Measurements from ENCODE around the gene BBS12.

Gene BBS12

GRCh38 chr4:122732329-122733026 is at the start of gene BBS12:
Gene BBS12 (plus strand): TSS chr4:122732704. CDS start chr4:122741893, 9,189 bp downstream.
- peak; percentile 93 for DNase-seq (ENCODE audit: low spot score)
- TF ChIP-seq CTCF (IDR thresholded peaks at IDR 0.05; ENCODE audit: extremely low read depth, missing control alignments), result peak; percentile 40

DNA sequence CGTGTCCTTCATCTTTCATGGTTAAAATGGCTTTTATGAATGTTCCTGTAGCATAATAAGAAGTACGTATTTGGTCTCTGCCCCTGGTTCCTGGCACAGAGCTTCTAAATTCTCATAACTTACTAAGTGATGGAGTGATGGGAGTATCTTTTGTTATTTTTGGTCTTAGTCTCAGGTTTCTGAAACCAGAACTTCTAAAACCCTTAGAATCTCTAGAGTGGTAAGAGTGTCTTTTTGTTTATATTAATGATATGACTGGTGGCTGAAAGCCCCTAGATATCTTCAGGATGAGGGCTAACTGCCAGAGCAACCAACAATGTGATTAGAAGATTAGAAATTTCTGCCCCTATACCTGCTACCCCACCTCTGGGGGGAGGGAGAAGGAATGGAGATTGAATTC is 45.8 kb upstream of the BBS12 start:
- no peak for DNase-seq (ENCODE audit: low spot score)
- no peak for TF ChIP-seq CTCF (IDR thresholded peaks at IDR 0.05; ENCODE audit: extremely low read depth, missing control alignments)

DNA sequence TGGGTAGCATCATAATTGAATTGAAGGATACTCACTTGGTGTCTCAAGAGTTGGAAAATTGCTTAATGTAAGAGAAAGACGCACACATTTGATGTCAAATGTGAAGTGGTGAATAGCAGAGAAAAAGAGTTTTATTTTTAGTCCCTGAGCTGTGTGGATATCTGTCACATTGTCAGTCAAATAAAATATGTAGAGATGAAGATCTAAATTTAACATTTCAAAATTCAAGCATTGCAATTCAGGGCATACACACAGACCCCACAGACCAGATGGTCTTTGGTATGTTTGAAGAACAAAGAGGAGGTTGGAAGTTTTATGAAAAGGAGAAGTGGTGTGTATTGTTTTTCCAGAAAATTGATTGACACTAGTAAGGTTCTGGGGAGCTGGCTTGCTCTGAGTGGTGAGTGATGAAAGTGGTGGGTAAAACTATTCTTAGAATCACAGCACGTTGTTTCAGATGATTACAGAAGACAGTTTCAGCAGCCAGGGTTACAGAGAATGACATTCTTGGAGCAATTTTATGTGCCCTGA is 44.9 kb upstream of the BBS12 start:
- DNase-seq (ENCODE audit: low spot score), result no peak
- no peak for TF ChIP-seq CTCF (IDR thresholded peaks at IDR 0.05; ENCODE audit: extremely low read depth, missing control alignments)

DNA sequence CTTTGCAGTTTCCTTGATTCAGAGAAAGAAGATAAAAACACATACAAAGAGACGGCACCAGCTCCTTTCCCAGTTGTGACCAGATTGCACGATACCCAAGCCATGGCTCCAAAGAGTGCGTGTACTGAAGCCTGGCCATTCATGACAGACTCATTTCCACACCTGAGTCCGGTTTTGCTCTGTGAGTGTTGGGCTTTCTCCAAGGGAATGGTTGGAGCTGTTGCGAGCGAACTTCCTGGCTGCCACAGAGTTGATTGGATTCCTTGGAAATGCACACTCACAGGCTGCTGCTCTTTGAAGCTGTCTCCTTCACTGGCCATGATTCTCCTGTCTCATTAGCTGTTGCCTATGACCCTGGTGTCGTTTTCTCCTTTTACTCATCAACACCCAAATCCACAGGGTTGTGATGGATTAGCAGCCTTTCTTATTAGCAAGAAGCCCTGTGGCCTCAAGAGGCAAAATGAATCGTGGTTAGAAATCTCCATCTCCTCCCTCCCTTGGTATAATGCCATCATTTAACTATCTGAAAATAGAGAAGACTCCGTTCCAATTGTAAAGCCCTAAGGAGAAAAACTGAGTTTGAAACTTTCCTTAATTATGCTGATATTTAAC is 43.9 kb upstream of the BBS12 start:
- no peak for TF ChIP-seq CTCF (IDR thresholded peaks at IDR 0.05; ENCODE audit: extremely low read depth, missing control alignments)
- no peak for DNase-seq (ENCODE audit: low spot score)

- no peak for TF ChIP-seq CTCF (IDR thresholded peaks at IDR 0.05; ENCODE audit: extremely low read depth, missing control alignments)
- peak; percentile 45 for DNase-seq (ENCODE audit: low spot score)
Observed at GRCh38 chr4:122689972-122690371, 42.5 kb upstream of the BBS12 start.

DNA sequence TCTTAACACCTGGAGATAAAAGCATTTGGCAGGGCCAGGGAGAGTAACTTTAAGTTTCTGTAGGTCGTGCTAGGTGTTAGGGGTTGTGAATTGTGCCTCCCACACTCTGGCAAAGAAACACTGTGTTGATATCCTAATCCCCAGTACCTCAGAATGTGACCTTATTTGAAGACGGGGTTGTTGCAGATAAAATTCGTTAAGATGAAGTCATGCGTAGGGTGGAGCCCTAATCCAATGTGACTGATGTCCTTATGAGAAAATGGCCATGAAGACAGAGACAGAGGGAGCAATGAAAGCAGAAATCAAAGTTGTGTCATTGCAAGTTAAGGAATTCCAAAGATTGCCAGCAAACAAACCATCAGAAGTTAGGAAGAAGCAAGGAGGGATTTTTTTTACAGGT is 40.5 kb upstream of the BBS12 start:
- no peak for DNase-seq (ENCODE audit: low spot score)
- no peak for TF ChIP-seq CTCF (IDR thresholded peaks at IDR 0.05; ENCODE audit: extremely low read depth, missing control alignments)

Measured in GM20000 (cell line).